SK-N-SH (cell line): ENCODE measurements around the gene CIDEC. TPM values are rescaled to one million over a fixed set of nuclear protein-coding genes. Genes with fewer than 3 reads are reported as not detected.
A peak's percentile ranks its signal among the peaks of the same experiment; 100 is the strongest.

Source experiments
- CTCF ChIA-PET: fragments of 300-600, 350-600 bp; formaldehyde crosslinking; extraction: SDS; loops from one replicate; lab custom pipeline; 2021; lab: Yijun Ruan, JAX
- POLR2A ChIA-PET: fragments of 350-600 bp; sonication (Branson Sonifier 250); formaldehyde crosslinking; extraction: SDS; loops from one replicate; lab custom pipeline; 2020; ENCODE audit warnings: antibody characterized with exemption, inconsistent platforms; lab: Yijun Ruan, JAX
- DNase-seq: peaks from one replicate; pipeline ENCODE4 v3.0.0; 2012
- H2AFZ ChIP-seq: fragments of 200-600 bp; sonication (generic); 2 replicates; pipeline ENCODE4 v1.8.1; 2016; ENCODE audit warnings: antibody characterized with exemption, mild to moderate bottlenecking, low read depth
- H3F3A ChIP-seq: fragments of 200-600 bp; sonication (generic); replicated peaks from 2 replicates; pipeline ENCODE3; 2016; ENCODE audit warnings: antibody characterized with exemption, mild to moderate bottlenecking; ENCODE audit not compliant: insufficient read depth
- H3K27ac ChIP-seq, 2 experiments: fragments of 200-500 bp in 1 of 2; fragments of 200-600 bp in 1 of 2; sonication (Bioruptor generic) in 1 of 2; sonication (generic), shearing (Covaris generic) in 1 of 2; 2 replicates each; pipeline versions ENCODE4 v1.5.1 to v1.6.1; 2014 to 2016; ENCODE audit warnings: low read depth in 2 of 2, inconsistent platforms in 1 of 2, low read length in 1 of 2, mild to moderate bottlenecking in 1 of 2, mixed read lengths in 1 of 2
- H3K27me3 ChIP-seq: fragments of 200-600 bp; sonication (generic), shearing (Covaris generic); 2 replicates; pipeline ENCODE4 v1.6.1; 2016; ENCODE audit warnings: mixed run types; ENCODE audit not compliant: insufficient read depth
- H3K36me3 ChIP-seq, 2 experiments: fragments of 200-500 bp in 1 of 2; fragments of 200-600 bp in 1 of 2; sonication (Bioruptor generic) in 1 of 2; sonication (generic) in 1 of 2; replicated peaks in 1 of 2; 2 replicates each; pipeline versions ENCODE3 to v1.5.1; 2014 to 2016; ENCODE audit warnings: low read length in 1 of 2, mild to moderate bottlenecking in 1 of 2; ENCODE audit not compliant: insufficient read depth in 2 of 2, control insufficient read depth in 1 of 2
- H3K4me1 ChIP-seq, 2 experiments: fragments of 200-500 bp in 1 of 2; fragments of 200-600 bp in 1 of 2; sonication (Bioruptor generic) in 1 of 2; sonication (generic), shearing (Covaris generic) in 1 of 2; 2 replicates each; pipeline versions ENCODE4 v1.5.1 to v1.6.1; 2014 to 2016; ENCODE audit warnings: low read depth in 1 of 2, low read length in 1 of 2, mixed run types in 1 of 2; ENCODE audit not compliant: insufficient read depth in 2 of 2, control insufficient read depth in 1 of 2
- H3K4me2 ChIP-seq: fragments of 200-600 bp; sonication (generic), shearing (Covaris generic); 2 replicates; pipeline ENCODE4 v1.6.1; 2017; ENCODE audit warnings: mixed run types
- H3K4me3 ChIP-seq, 2 experiments: fragments of 200-500 bp in 1 of 2; fragments of 200-600 bp in 1 of 2; sonication (Bioruptor generic) in 1 of 2; sonication (generic), shearing (Covaris generic) in 1 of 2; 2 replicates each; pipeline versions ENCODE4 v1.5.1 to v1.8.1; 2014 to 2016; ENCODE audit warnings: low read depth in 2 of 2, inconsistent platforms in 1 of 2, low read length in 1 of 2, mild to moderate bottlenecking in 1 of 2, mixed read lengths in 1 of 2, moderate library complexity in 1 of 2
- H3K79me2 ChIP-seq: fragments of 200-600 bp; sonication (generic); 2 replicates; pipeline ENCODE4 v1.8.1; 2017; ENCODE audit warnings: mild to moderate bottlenecking; ENCODE audit not compliant: insufficient read depth
- H3K9ac ChIP-seq: fragments of 200-600 bp; sonication (generic); 2 replicates; pipeline ENCODE4 v1.6.1; 2017; ENCODE audit warnings: mixed run types
- H3K9me2 ChIP-seq: fragments of 200-600 bp; sonication (generic); 2 replicates; pipeline ENCODE4 v1.6.1; 2017; ENCODE audit warnings: mixed run types
- H3K9me3 ChIP-seq: fragments of 200-600 bp; sonication (generic); 2 replicates; pipeline ENCODE4 v1.6.1; 2017; ENCODE audit warnings: mixed run types, mild to moderate bottlenecking, moderate library complexity
- H4K20me1 ChIP-seq: fragments of 200-600 bp; sonication (generic); 2 replicates; pipeline ENCODE4 v1.6.1; 2017; ENCODE audit warnings: mild to moderate bottlenecking, mixed run types; ENCODE audit not compliant: insufficient read depth
- CHD2 ChIP-seq: fragments of 150-350 bp; IDR thresholded peaks from 2 replicates; pipeline ENCODE4 v1.6.1; 2018; ENCODE audit warnings: low read length; ENCODE audit not compliant: partially characterized antibody
- CTCF ChIP-seq: fragments of 200-600 bp; sonication (generic); IDR thresholded peaks from 2 replicates; pipeline ENCODE4 v1.6.1; 2017; ENCODE audit warnings: antibody characterized with exemption, mild to moderate bottlenecking, moderate library complexity
- ELF1 ChIP-seq: IDR thresholded peaks from 2 replicates; pipeline ENCODE4 v1.4.0; 2012
- FOSL2 ChIP-seq: IDR thresholded peaks from 2 replicates; pipeline ENCODE4 v1.4.0; 2012; ENCODE audit warnings: low read depth, mild to moderate bottlenecking, moderate library complexity, borderline replicate concordance
- NFIC ChIP-seq: IDR thresholded peaks from 2 replicates; pipeline ENCODE4 v1.4.0; 2012; ENCODE audit warnings: borderline replicate concordance
- PBX3 ChIP-seq: IDR thresholded peaks from 2 replicates; pipeline ENCODE4; 2012
- RAD21 ChIP-seq: IDR thresholded peaks from 2 replicates; pipeline ENCODE4 v1.6.1; 2012; ENCODE audit warnings: mild to moderate bottlenecking, low read length
- RCOR1 ChIP-seq: fragments of 150-350 bp; IDR thresholded peaks from 2 replicates; pipeline ENCODE4 v1.6.1; 2017; ENCODE audit warnings: antibody characterized with exemption, low read length
- TAF1 ChIP-seq: IDR thresholded peaks from 2 replicates; pipeline ENCODE4 v1.6.1; 2012; ENCODE audit warnings: low read depth, mild to moderate bottlenecking, low read length, moderate library complexity, borderline replicate concordance
- TEAD4 ChIP-seq: IDR thresholded peaks from 2 replicates; pipeline ENCODE4 v1.4.0; 2012; ENCODE audit warnings: mild to moderate bottlenecking, borderline replicate concordance; ENCODE audit not compliant: insufficient read depth
- USF1 ChIP-seq: IDR thresholded peaks from 2 replicates; pipeline ENCODE4 v1.4.0; 2012; ENCODE audit warnings: low read depth, borderline replicate concordance
- USF2 ChIP-seq: fragments of 150-350 bp; IDR thresholded peaks from 2 replicates; pipeline ENCODE4 v1.6.1; 2017; ENCODE audit warnings: antibody characterized with exemption, low read length, low read depth, borderline replicate concordance
- YY1 ChIP-seq: IDR thresholded peaks from 2 replicates; pipeline ENCODE4 v1.4.0; 2012; ENCODE audit warnings: low read depth, mild to moderate bottlenecking
- ZBTB33 ChIP-seq: IDR thresholded peaks from 2 replicates; pipeline ENCODE4 v1.4.0; 2012; ENCODE audit warnings: low read depth, borderline replicate concordance
- WGBS: methylation state at CpG from one replicate; pipeline ENCODE4 v1.1.6; 2017; ENCODE audit warnings: low lambda C conversion rate; 5-methylcytosine and 5-hydroxymethylcytosine counted together
- polyA plus RNA-seq, 3 experiments: library from polyadenylated mRNA; depleted of rRNA; stranded (reverse); fragments of >200 nt; gene quantifications; 2 replicates each; pipeline ENCODE4 v1.2.3, GENCODE V29; 2012

CIDEC gene
- polyA plus RNA-seq, 1 of the 3 experiments (the other 2 are of a cell fraction) = not detected

GRCh38 chr3:9820946-9821345 lies 59.1 kb downstream of the CIDEC start:
- 80% methylated on average over 1 of the region's 2 CpGs for WGBS
- CTCF ChIA-PET = interaction anchor here (0.6 to 1.3 kb wide), 3 partner anchors 10 to 16 kb away, joined by 3 read pairs; no protein-coding TSS in a partner anchor

GRCh38 chr3:9820543-9820942 lies 59.5 kb downstream of the CIDEC start:
- Histone ChIP-seq H3K9me3 (no peaks in the 10 kb centered on the region), H2AFZ (no peak overlapping the region), H3K36me3 (no peaks in the 10 kb centered on the region), H3K27ac (no peak overlapping the region), H3K4me1 (no peaks in the 10 kb centered on the region), H3K79me2 (no peaks in the 10 kb centered on the region), H4K20me1 (no peaks in the 10 kb centered on the region), H3F3A (no peaks in the 10 kb centered on the region), H3K4me3 (no peak overlapping the region), H3K9ac (no peak overlapping the region), H3K9me2 (no peaks in the 10 kb centered on the region), H3K4me2 (no peak overlapping the region), H3K27me3 (no peaks in the 10 kb centered on the region)
- ChIA-PET POLR2A (no interaction called here), CTCF (interaction anchor here (0.6 to 1.3 kb wide), 3 partner anchors 10 to 16 kb away, joined by 3 read pairs; no protein-coding TSS in a partner anchor)
- 91% methylated on average over 6 of the region's 12 CpGs for WGBS
- DNase-seq = no peak
- TF ChIP-seq USF1 (no peak), PBX3 (no peak), FOSL2 (no peak), ELF1 (no peak), TEAD4 (no peak), YY1 (no peak), RCOR1 (no peak), TAF1 (no peak), ZBTB33 (no peak), NFIC (no peak), CHD2 (no peak), RAD21 (no peak), USF2 (no peak)

More at GRCh38 chr3:9820946-9821345, 59.1 kb downstream of the CIDEC start:
- H3F3A ChIP-seq = no peaks in the 10 kb centered on the region
- DNase-seq = peak; percentile 39
- H3K36me3 ChIP-seq = no peaks in the 10 kb centered on the region
- H3K4me1 ChIP-seq = no peaks in the 10 kb centered on the region
- no peak overlapping the region for H3K4me2 ChIP-seq
- no peak for TF ChIP-seq PBX3
- TF ChIP-seq CTCF = peak; percentile 48
- no peaks in the 10 kb centered on the region for H4K20me1 ChIP-seq
- POLR2A ChIA-PET = no interaction called here
- no peak overlapping the region; a peak in 1 of 4 replicates for H3K4me3 ChIP-seq
- H3K27me3 ChIP-seq = no peaks in the 10 kb centered on the region
- no peak overlapping the region for H3K27ac ChIP-seq
- H2AFZ ChIP-seq = no peak overlapping the region
- no peaks in the 10 kb centered on the region for H3K79me2 ChIP-seq
- H3K9ac ChIP-seq = no peak overlapping the region
- no peaks in the 10 kb centered on the region for H3K9me3 ChIP-seq
- H3K9me2 ChIP-seq = no peaks in the 10 kb centered on the region
